ENCODE results near the gene PCNA.

Gene PCNA

DNA sequence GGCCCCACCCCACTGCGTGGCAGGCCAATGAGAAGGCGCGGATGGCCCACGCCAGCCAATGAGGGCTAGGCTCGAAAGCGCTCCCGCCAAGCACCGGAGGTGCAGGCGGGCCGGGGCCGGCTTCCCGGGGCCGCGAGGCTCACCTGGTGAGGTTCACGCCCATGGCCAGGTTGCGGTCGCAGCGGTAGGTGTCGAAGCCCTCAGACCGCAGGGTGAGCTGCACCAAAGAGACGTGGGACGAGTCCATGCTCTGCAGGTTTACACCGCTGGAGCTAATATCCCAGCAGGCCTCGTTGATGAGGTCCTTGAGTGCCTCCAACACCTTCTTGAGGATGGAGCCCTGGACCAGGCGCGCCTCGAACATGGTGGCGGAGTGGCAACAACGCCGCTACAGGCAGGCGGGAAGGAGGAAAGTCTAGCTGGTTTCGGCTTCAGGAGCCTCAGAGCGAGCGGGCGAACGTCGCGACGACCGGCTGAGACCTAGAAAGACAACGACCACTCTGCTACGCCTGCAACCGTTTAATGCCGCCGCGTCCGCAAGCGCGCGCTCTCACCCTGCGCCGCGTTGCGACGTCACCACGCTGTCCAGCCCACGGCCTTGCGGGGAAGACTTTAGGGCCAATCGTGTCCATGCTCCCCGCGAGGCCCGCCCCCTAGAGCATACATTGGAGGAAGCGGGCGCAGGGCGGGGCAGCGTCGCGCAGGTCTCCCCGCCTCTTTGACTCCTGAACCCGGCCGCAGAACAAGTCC, at the start of gene PCNA:
Gene PCNA (minus strand): TSS at position 524 of the 750 bp plus-strand sequence. CDS start 160 bp downstream, at position 364.
- peak; percentile 87 for DNase-seq

DNA sequence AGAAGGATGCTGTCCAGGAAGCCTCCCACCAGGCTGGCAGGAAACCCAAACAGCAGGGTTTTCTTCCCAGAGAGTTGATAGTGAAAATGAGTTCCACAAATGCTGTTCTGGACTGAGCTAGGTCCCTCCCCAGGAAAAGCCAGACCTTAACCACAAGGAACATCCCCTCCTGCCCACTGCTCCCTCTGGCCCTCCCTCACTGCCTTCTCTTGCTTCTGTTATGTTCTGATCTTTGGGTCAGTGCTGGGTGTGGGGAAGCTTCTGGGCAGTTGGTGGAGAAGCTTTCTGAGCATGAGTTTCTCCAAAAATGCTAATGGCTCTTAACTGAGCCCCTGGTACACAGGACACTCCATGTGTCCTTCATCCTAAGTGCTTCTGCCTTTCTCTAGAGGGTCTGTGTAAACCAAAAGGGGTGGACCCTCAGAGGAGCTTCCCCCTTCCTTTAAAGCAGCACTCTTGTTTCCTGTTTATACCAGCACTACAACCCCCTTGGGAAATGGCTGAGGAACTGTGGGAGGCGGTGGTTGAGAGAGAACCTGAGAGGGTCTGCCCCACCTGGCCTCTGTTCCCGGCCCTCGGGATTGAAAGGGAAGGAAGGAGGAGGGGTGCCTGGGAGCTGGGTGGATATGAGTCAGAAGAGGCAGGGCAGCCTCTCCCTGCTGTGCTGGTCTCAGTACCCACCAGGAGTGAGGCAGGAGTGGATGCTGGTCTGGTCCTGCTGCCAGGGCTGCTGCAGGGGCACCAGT, 49.1 kb upstream of the PCNA start:
- DNase-seq = no peak

DNA sequence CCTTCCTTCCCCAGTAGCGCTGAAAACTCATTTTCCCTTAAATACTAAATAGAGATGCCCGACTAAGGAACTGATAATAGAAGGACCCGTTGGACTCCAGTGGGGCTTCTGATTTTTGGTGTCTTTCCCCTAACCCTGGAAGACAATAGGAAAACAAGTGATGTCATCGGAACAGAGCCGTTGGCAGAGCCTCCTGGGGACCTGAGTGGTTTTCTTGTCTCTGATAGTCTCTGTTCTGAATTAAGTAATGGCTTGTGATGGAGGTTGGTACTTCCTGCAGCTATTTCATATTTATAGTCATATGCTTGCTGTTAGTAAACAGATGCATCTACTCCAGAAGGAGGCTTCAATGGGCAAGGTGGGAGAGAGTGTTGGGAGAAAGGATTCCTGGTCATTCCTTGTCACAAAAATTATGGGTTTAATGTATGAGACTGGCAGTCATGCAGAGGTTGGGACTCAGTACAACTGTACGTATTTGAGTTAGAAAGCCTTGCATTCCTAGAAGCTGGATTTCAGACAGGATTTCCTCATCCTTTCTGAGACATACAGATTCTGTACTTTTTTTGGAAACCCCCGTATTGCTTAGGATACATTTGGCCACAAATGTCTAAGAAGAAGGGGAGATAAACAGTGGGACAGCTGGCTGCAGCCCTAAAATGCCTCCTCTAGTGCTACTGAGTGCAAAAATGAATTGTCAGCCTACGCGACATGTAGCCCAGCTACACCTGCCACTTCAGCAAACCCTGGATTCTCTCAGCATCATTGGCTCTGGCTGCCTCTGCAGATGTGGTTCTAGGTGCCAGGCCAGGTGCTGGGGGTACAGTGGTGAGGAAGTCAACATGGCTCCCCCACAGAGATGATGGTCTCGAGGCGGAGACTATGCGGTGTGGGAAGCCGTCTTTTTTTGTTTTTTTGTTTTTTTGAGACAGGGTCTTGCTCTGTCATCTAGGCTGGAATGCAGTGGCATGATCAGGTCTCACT, 45.2 kb upstream of the PCNA start:
- no peak for DNase-seq

- no peak for DNase-seq
These were observed 41.9 kb upstream of the PCNA start for GRCh38 chr20:5161536-5162164.

DNA sequence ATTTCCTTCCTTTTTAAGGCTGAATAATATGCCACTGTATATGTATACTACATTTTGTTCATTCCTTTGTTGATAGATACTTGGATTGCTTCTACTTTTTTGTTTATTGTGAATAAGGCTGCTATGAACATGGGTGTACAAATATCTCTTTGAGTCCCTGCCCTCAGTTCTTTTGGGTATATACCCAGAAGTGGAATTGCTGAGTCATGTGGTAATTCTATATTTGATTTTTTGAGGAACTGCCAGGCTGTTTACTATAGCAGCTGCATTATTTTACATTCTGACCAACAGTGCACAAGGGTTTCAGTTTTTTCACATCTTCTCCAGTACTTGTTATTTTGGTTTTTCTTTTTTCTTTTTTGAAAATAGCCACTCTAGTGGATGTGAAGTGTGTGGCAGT, 41.1 kb upstream of the PCNA start:
- no peak for DNase-seq

DNA sequence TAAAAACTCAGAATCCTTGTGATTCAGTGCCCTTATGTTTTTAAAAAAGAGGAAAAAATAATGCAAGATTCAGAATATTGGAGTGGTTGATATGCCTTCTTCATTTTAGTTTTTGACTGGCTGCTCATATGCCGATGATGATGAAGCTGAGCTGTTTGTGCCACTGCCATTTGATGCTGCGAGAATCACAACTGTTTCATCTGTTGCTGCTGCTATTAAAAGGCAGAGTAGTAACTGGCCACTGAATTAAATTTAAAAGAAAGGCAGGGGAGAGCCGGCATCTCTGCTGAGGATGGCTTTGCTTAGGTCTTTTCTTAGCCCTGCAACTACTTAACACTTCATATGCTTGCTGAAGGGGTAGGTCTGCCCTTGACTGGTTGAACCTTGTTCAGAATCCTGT, 40.2 kb upstream of the PCNA start:
- DNase-seq = no peak

DNA sequence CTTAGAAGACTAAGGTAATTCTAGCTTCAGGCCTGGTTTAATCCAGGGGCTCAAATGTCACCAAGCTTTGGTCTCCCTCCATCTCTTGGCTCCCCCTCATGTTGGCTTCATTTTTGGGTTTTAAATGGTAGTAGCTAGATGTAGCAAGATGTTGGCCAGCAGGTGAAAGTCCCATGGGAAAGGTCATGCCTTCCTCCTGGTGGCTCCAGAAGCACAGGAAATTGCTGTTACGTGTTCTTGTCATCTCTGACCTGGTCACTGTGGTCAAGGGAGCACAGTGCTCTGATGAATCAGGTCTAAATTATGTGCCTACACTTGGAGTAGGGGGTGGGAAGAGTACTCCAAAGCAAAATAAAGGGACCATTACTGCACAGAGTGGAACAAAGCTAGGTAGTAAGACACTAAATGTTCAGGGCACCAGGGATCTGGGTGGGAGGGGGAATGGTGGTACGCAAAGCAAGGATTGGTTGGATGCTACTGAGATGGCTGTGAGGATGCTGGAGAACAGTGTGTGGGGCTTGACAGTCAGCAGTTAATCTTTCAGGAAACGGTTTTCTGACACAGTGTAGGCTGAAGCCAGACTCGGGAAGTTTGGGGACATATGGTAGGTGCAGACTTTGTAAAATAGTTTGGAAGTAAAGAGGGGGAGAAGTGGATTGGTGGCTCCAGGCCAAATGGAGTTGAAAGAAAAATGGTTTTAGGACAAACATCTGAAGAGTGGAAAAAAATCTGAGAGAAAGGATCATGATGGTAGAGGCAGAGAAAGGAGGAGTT, 37.1 kb upstream of the PCNA start:
- DNase-seq = no peak

DNA sequence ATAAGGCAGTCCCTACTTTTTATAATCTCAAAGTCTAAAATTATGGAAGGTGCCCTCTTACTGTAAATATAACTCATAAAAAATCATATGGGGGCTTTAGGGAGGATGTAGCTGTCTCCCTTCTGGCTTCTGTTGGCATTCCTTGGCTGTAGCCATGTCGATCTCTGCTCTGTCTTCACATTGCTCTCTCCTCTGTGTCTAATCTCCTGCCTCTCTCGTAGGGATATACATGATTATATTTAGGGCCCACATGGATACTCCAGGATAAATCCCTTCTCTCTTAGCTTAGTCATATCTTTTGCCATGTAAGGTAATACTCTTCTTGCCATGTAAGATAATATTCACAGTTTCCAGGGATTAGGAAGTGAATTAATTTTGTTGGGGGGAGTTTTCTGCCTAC, 35.6 kb upstream of the PCNA start:
- no peak for DNase-seq

- DNase-seq = no peak
These were observed 34.8 kb upstream of the PCNA start for GRCh38 chr20:5154543-5154925.

DNA sequence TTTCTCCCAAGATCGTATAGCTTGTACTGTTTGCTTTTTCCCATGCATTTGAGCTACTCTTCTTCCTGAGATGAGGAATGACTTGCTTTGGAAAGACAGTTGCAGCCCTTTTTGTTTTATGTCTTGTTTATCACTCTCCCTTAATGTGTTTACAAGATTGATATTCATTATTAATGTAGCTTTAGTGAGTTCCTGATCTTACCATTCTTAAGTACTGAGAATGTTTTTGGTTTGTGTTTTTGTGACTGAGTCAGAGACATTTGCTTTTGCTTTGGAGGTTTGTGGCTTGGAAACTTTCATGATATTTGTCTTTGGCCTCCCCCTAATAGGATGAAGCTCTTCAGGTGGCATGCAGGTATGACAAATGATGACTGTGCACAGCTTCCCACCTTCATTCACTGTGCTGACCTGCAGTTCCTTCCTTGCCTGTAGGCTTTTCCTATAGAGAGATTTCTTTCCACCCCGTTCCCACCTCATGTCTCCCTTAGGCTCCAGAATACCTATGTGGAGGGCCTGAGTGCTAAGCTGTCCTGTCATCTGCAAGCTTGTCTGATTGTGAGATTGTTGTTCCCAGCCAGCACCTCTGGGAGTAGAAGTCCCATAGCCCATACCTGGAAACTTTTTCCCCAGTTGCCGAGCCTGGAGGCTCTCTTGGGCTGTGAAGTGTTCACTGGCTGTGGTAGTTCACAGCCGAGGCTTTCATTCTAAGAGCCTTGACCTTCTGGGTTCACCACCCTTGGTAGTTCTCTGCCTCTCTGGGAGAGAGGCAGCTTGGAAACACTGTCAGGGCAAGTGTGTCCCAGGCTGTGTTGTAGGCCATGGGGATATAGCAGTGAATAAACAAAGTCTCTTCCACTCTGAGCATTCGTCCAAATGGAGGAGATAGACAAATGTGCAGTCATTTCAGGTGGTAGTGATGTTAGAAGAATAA, 34.1 kb upstream of the PCNA start:
- no peak for DNase-seq

DNA sequence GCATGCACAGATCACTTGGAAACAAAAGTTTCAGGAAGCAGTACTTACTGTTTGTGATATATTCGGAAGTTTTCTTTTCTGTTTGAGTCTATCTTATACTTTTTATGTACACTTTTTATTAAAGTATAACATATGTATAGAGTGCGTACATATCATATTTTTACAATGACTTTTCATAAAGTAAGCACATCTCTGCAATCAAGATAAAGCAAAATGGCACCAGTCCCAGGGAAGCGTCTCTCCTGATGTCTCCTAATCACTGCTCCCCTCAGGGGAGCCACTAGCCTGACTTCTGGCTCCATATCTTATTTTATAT, 33.4 kb upstream of the PCNA start:
- DNase-seq = no peak

DNA sequence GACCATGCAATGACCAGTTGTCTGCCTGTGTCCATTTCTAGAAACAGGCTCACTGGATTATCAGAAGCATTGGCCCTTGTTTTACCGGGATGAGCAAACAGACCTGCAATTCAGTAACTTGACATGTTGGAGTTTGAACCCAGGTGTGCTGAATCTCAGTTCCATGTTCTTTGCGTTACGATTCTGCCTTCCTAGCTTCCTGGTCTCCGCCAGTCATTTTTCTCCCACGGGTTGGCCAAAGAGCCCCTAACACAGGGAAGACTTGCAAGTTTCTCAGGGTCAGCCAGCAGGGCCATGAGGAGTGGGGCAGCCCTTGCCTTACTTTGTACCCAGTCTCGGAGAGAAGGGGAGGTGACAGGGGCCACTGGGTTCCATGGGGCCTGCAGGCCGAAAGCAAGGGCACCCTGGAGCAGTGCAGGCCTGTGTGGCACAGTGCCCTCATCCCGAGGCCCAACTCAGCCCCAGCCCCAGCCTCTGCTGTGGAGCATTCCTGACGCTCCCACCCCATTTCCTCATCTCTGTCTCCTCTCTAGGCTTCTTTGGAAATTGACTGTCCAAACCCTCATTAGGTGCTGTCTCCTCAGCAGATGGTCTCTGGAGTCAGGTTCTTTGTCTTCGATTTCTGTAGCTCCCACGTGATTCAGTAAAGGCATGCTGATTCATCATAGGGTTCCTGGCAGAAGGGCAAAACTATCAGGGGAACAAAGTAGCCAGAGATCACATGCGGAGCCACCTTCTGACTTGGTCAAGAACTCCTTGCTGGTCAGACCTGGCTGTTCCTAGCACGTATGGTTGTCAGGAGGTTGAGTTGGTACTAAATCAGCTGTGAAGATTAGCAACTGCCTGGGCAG, 30.7 kb upstream of the PCNA start:
- DNase-seq = no peak

GRCh38 chr20:5149892-5150225, 30.1 kb upstream of the PCNA start:
- no peak for DNase-seq

GRCh38 chr20:5148581-5148980, 28.8 kb upstream of the PCNA start:
- no peak for DNase-seq

DNA sequence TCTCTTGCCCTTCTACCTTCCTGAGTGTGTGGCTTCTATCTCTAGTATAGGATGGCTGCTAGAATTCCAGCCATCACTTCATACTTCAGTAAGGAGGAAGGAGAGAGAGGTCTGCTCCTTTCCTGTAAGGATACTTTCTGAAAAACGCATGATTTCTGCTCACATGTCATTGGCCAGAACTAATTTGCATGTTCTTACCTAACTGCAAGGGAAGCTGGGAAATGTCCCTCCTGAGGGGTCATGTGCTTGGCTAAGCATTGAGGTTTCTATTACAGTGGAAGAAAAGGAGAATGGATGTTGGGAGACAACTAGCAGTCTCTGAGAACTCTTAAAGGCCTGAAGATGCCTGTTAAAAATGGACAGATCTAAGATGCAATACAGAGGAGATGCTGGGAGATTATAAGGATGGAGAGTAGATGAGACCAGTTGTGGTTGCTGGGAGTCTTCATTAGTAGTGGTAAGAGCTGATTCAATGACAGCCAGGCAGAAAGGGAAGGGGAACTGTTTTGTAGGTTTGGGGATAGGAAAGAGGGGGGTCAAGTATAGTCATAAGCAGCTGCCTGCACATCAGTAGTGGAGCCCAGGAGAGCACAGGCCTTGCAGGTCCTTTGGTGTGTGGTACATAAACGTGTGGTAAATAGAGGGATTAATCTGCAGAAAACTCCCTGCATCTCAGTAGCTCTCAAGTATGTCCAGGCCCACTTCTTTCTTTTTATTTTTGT, 27.3 kb upstream of the PCNA start:
- DNase-seq = no peak

DNA sequence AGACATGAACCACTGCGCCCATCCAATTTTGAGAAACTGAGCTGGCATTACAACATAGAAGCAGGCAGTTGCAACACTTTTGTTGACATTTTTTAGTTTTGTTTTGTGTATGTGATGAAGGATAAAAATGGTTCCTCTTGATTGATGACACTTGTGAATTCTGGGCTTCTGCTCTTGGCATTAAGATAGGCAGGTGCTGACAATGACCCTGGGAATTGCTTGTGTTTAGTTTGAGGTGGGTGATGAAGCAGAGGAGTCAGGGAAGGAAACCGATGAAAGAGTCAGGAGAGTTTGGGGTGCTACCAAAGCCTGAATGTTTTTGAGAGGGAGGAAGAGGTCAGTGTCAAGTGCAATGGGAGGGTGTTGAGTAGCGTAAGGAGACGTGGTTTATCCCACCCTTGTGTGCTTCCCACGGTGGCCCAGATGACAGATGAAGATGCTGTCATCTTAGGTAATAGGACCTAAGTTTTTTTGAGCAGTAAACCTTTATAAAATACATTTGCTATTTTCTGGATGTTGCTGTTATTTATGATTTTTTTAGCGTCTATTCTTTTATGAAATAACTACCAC, 26.4 kb upstream of the PCNA start:
- DNase-seq = no peak

- DNase-seq = no peak
These were observed 25.8 kb upstream of the PCNA start for GRCh38 chr20:5145365-5146098.

DNA sequence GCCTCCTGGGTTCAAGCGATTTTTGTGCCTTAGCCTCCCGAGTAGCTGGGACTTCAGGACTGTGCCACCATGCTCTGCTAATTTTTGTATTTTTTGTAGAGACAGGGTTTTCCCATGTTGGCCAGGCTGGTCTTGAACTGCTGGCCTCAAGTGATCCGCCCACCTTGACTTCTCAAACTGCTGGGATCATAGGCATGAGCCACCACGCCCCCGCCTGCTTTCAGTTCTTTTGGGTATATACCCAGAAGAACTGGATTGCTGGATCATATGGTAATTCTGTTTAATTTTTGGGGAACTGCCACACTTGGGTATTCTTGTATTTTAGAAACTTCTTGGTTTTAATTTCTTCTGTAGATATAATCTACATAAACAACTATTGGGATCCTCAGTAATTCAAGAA, 24.1 kb upstream of the PCNA start:
- DNase-seq = no peak
